ENCODE measurements around the gene RAPSN. TPM values are rescaled to one million over a fixed set of nuclear protein-coding genes. Genes with fewer than 3 reads are reported as not detected.

Gene RAPSN
- polyA plus RNA-seq, 1 donor (not counting 4 experiments of a cell fraction or from before 2014, with no cell fraction given), result 0.28 TPM

- Histone ChIP-seq H3K27me3 (ENCODE audit: control insufficient read depth, extremely low read depth, insufficient read depth, low read length) (no peaks in the 10 kb centered on the region), H3K9me1 (ENCODE audit: control insufficient read depth, extremely low read depth, insufficient read depth, low read length) (no peaks in the 10 kb centered on the region), H3K4me1 (ENCODE audit: control insufficient read depth, extremely low read depth, insufficient read depth, low read length) (peaks cover 2% of the 10 kb centered on the region), H3K9me3 (ENCODE audit: control insufficient read depth, low read depth, low read length) (no peaks in the 10 kb centered on the region), H3K79me2 (ENCODE audit: control insufficient read depth, insufficient read depth, low read length) (peaks cover 95% of the 10 kb centered on the region), H3K27ac (ENCODE audit: control insufficient read depth, insufficient read depth, low read length) (peak overlapping the region; percentile 59), H3K4me2 (ENCODE audit: control insufficient read depth, extremely low read depth, insufficient read depth, low read depth, low read length) (no peak overlapping the region), H3K9ac (ENCODE audit: control insufficient read depth, extremely low read depth, insufficient read depth, low read length) (no peak overlapping the region), H3K4me3 (ENCODE audit: control insufficient read depth in 2 of 3, extremely low read depth in 1 of 3, insufficient read depth in 2 of 3, low read depth in 1 of 3, low read length in 3 of 3) (no peak overlapping the region), H3K36me3 (ENCODE audit: control insufficient read depth in 2 of 2, extremely low read depth in 1 of 2, insufficient read depth in 2 of 2, low read length in 2 of 2) (peaks cover 12 to 39% of the 10 kb centered on the region in 2 experiments), H4K20me1 (ENCODE audit: control insufficient read depth, extremely low read depth, insufficient read depth, low read length) (peaks cover 8% of the 10 kb centered on the region), H2AFZ (ENCODE audit: control insufficient read depth, low read length) (no peak overlapping the region)
- no peak for TF ChIP-seq CTCF (optimal IDR thresholded peaks at IDR 0.05 in 1 of 3, IDR thresholded peaks at IDR 0.05 in 1 of 3, conservative IDR thresholded peaks at IDR 0.05 in 1 of 3; ENCODE audit: extremely low read depth in 1 of 3, insufficient read depth in 2 of 3, low read length in 3 of 3)
- no peak for TF ChIP-seq EZH2 (IDR thresholded peaks at IDR 0.05; ENCODE audit: low read length)
- no peak for FAIRE-seq
- DNase-seq (ENCODE audit: low read depth, low spot score), result no peak
- dilution Hi-C loops (cut with MboI; ENCODE audit: extremely low pct_ligation_motif_present, low sequenced_read_pairs), result no loop called here
These were observed 46.3 kb upstream of the RAPSN start for GRCh38 chr11:47495011-47495855.

- FAIRE-seq (no peak), DNase-seq (ENCODE audit: low read depth, low spot score) (no peak)
- no peak overlapping the region for H2AFZ ChIP-seq (ENCODE audit: control insufficient read depth, low read length)
- dilution Hi-C loops (cut with MboI; ENCODE audit: extremely low pct_ligation_motif_present, low sequenced_read_pairs), result no loop called here
- no peaks in the 10 kb centered on the region for H3K9me1 ChIP-seq (ENCODE audit: control insufficient read depth, extremely low read depth, insufficient read depth, low read length)
- no peaks in the 10 kb centered on the region for H3K4me1 ChIP-seq (ENCODE audit: control insufficient read depth, extremely low read depth, insufficient read depth, low read length)
- TF ChIP-seq EZH2 (IDR thresholded peaks at IDR 0.05; ENCODE audit: low read length), result no peak
- no peak for TF ChIP-seq CTCF (optimal IDR thresholded peaks at IDR 0.05 in 1 of 3, IDR thresholded peaks at IDR 0.05 in 1 of 3, conservative IDR thresholded peaks at IDR 0.05 in 1 of 3; ENCODE audit: extremely low read depth in 1 of 3, insufficient read depth in 2 of 3, low read length in 3 of 3)
- no peak overlapping the region for H3K9ac ChIP-seq (ENCODE audit: control insufficient read depth, extremely low read depth, insufficient read depth, low read length)
- H3K36me3 ChIP-seq (ENCODE audit: control insufficient read depth in 2 of 2, extremely low read depth in 1 of 2, insufficient read depth in 2 of 2, low read length in 2 of 2), result peaks cover 13 to 31% of the 10 kb centered on the region in 2 experiments
- no peak overlapping the region for H3K4me2 ChIP-seq (ENCODE audit: control insufficient read depth, extremely low read depth, insufficient read depth, low read depth, low read length)
- H3K4me3 ChIP-seq (ENCODE audit: control insufficient read depth in 2 of 3, extremely low read depth in 1 of 3, insufficient read depth in 2 of 3, low read depth in 1 of 3, low read length in 3 of 3), result no peak overlapping the region
- H3K9me3 ChIP-seq (ENCODE audit: control insufficient read depth, low read depth, low read length), result no peaks in the 10 kb centered on the region
- peaks cover 46% of the 10 kb centered on the region for H3K79me2 ChIP-seq (ENCODE audit: control insufficient read depth, insufficient read depth, low read length)
- H3K27me3 ChIP-seq (ENCODE audit: control insufficient read depth, extremely low read depth, insufficient read depth, low read length), result no peaks in the 10 kb centered on the region
- H3K27ac ChIP-seq (ENCODE audit: control insufficient read depth, insufficient read depth, low read length), result no peak overlapping the region
- peaks cover 3% of the 10 kb centered on the region for H4K20me1 ChIP-seq (ENCODE audit: control insufficient read depth, extremely low read depth, insufficient read depth, low read length)
These were observed 40.4 kb upstream of the RAPSN start for GRCh38 chr11:47489395-47489755.

Data from keratinocyte (primary cell).